GM12865 (cell line): Measurements from ENCODE around the gene MRPL50.

Experiments
- DNase-seq: peaks from one replicate; pipeline ENCODE4 v3.0.0; 2010; ENCODE audit warnings: low read depth
- H3K4me3 ChIP-seq: 2 replicates; pipeline ENCODE4 v1.5.1; 2011; ENCODE audit warnings: mild to moderate bottlenecking, low read depth, low read length, control low read depth
- TF ChIP-seq, protein P1 (sequence below): IDR thresholded peaks from 2 replicates; pipeline ENCODE4 v1.5.1; 2011; ENCODE audit warnings: low read length, control low read depth, low read depth, inconsistent platforms; ENCODE audit not compliant: insufficient read depth; ENCODE audit errors: missing control alignments

Gene MRPL50

DNA sequence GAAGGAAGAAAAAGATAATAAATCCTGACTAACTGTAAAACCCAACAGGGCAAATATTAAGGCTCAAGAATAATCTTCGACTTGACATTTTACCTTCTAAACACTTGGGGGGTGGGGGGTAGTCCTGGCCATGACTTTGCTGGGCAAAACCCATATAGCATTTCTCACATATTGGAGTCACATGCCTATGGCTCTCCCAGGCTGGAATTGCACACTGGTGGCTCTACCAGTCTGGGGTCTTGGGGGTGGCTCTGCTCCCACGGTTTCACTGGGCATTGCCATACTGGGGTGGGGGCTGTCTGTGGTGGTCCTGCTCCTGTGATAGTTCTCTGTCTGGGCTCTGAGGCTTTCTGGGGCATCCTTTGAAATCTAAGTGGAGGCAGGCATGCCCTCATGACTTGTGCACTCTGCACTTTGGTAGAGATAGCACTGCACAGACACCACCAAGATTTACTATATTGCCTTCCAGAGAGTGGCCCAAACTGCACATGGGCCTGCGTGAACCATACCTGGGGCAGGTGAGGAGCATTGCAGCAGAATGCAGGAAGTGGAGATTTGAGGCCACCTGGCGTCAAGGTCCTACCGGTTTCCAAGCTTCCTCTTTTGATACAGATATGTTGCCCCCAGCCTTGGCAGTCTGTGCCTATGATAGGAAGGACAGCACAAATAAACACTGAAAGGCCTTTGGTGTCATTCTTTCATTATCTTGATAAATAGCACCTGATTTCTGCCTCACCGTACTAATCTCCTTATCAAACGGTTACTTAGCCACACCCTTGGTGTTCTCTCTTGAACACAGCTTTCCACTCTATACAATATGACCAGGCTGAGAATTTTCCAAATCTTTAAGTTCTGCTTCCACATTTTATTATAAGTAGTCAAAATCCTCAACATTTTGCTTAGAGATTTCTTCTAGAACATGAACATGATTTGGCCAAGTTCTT, 43.4 kb downstream of the MRPL50 start:
- TF ChIP-seq, protein P1, sequence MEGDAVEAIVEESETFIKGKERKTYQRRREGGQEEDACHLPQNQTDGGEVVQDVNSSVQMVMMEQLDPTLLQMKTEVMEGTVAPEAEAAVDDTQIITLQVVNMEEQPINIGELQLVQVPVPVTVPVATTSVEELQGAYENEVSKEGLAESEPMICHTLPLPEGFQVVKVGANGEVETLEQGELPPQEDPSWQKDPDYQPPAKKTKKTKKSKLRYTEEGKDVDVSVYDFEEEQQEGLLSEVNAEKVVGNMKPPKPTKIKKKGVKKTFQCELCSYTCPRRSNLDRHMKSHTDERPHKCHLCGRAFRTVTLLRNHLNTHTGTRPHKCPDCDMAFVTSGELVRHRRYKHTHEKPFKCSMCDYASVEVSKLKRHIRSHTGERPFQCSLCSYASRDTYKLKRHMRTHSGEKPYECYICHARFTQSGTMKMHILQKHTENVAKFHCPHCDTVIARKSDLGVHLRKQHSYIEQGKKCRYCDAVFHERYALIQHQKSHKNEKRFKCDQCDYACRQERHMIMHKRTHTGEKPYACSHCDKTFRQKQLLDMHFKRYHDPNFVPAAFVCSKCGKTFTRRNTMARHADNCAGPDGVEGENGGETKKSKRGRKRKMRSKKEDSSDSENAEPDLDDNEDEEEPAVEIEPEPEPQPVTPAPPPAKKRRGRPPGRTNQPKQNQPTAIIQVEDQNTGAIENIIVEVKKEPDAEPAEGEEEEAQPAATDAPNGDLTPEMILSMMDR: no peak
- DNase-seq: no peak
- H3K4me3 ChIP-seq: no peak overlapping the region

DNA sequence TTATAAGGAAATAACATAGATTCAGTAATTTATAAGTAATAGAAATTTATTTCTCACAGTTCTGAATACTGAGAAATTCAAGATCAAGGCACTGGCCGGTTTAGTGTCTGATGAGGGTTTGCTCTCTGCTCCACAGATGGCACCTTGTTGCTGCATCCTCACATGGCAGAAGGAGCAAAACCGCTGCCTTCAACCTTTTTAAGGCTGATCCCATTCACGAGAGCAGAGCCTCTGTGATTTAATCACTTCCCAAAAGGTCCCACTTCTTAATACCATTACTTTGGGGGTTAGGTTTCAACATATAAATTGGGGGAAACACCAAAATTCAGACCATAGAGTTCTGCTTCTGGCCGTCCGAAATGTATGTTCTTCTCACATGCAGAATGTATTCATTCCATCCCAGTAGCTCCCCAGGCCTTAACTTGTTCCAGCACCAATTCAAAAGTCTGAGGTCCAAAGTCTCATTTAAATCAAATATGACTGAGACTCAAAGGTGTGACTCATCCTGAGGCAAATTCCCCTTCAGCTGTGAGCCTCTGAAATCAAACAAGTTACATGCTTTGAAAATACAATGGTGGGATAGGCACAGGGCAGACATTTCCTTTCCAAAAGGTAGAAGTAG, 44.2 kb downstream of the MRPL50 start:
- DNase-seq: no peak
- TF ChIP-seq, protein P1: no peak
- no peak overlapping the region for H3K4me3 ChIP-seq

DNA sequence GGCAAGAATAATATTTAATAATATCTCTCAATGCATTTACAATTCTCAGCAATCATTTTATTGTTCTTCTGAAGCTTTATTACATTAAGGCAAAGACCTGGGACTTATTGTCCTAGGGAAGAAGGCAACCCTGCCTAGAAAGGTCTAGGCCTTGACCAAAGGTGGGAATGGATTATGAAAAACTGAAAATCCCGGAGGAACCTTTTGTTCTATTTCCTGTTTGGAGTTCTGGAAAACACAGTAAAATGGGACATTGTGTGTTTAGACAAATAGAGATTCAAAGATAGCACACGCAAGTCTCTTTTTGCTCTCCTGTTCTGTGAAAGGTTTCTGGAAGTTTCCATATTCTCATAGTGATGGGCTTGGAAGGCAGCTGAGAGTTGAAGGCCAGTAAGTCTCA, 44.7 kb downstream of the MRPL50 start:
- TF ChIP-seq, protein P1: no peak
- DNase-seq: no peak
- H3K4me3 ChIP-seq: no peak overlapping the region

DNA sequence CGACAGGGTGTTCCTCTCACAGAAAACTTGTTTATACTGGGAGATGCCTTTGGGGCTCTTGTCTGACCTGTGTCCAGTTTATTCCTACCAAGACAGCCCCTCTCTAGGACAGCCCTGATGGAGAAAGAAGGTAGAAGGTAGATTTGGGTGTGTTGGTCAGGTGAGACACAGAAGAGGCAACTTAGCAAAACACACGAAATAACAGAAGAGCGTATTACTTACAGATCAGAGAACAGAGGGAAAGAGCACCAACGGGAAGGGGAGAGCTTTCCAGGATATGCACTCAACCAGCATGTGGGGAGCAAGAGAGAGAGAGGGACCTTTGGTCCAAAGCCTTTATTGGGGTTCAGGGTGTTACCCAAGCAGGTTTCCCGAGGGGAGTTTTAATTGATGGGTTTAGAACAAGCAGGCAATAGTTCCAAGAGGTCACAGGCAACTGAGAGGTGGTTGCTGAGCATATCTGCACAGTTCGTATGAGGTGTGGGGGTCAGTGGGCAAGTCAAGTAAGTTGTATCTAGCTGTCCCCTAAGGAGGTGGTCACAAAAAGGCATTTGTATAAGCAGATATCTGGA, 45.4 kb downstream of the MRPL50 start:
- H3K4me3 ChIP-seq: no peak overlapping the region
- DNase-seq: no peak
- TF ChIP-seq, protein P1: no peak

DNA sequence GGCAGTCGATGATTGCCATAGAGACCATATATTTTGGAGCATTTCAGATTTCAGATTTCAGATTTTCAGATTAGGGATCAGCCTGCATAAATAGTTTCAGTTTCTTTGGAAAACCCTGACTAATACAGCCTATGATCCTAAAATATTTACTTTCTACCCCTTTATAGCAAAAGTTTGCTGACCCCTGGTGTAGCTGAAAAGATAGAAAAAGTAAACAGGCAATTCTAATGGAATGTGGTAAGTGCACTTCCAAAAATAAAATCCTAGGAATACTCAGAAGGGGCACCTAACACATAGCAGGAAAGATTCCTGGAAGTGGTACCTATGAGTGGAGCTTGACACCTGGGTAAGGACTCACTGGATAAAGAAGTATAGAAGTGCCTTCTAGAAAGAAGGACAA, 48.1 kb downstream of the MRPL50 start:
- no peak for DNase-seq
- TF ChIP-seq, protein P1: no peak
- no peak overlapping the region for H3K4me3 ChIP-seq

DNA sequence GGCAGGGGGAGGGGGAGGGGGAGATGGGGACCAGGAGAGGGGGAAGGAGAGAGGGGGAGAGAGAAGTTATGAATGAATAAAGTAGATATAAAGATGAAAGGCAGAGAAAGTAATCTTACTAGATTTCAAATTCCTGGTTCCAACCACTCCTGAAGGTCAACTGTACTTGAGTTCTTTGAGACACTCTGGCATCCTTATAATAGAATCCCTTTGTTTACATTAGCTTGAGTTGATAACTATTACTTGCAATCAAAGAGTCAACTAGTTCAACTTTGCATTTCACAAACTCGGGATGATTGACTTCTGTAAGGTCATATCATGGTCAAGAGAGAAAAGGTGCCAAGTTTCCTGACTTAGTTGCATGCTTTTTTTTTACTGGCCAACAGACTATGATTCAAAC, 55.8 kb downstream of the MRPL50 start:
- no peak for DNase-seq
- H3K4me3 ChIP-seq: no peak overlapping the region
- TF ChIP-seq, protein P1: no peak

DNA sequence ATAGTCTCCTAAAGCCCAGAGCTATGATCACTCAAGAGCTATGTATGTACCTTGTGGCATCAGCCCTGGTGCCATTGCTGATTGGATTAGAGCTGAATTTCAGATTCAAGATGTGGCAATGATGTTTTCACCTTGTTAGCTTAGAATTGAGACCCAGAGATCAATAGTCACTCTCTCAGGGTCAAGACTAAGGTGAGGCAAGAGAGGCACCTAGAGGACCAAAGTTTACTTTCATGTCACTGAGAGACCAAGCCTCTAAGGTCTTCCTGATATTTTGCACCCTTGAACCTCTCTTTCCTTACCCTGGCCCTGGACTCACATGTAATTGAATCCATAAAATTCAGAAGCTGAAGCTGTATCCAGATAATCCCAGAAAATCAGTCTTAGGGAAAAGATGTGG, 56.5 kb downstream of the MRPL50 start:
- no peak overlapping the region for H3K4me3 ChIP-seq
- TF ChIP-seq, protein P1: no peak
- no peak for DNase-seq
